NCI-H1048 (cell line): Measurements from ENCODE around the gene RUNX2.

Source experiments
- DNase-seq: peaks from one replicate; lab custom pipeline; 2025; lab: John Stamatoyannopoulos, UW

Gene RUNX2

GRCh38 chr6:45619211-45619760 is 291.2 kb downstream of the RUNX2 start:
- no peak for DNase-seq

- no peak for DNase-seq
Observed at GRCh38 chr6:45619994-45620471, 291.9 kb downstream of the RUNX2 start.

GRCh38 chr6:45624228-45624627 is 296.1 kb downstream of the RUNX2 start:
- no peak for DNase-seq

- no peak for DNase-seq
Observed at GRCh38 chr6:45625191-45625664, 297.1 kb downstream of the RUNX2 start.

- no peak for DNase-seq
Observed at GRCh38 chr6:45626087-45626891, 298.2 kb downstream of the RUNX2 start.

- no peak for DNase-seq
Observed at GRCh38 chr6:45630314-45630713, 302.2 kb downstream of the RUNX2 start.

GRCh38 chr6:45630801-45631200 is 302.7 kb downstream of the RUNX2 start:
- no peak for DNase-seq

GRCh38 chr6:45631396-45631795 is 303.3 kb downstream of the RUNX2 start:
- no peak for DNase-seq

GRCh38 chr6:45633272-45633908 is 305.3 kb downstream of the RUNX2 start:
- DNase-seq: no peak

- no peak for DNase-seq
Observed at GRCh38 chr6:45634231-45634630, 306.1 kb downstream of the RUNX2 start.

- DNase-seq: no peak
Observed at GRCh38 chr6:45635284-45635867, 307.2 kb downstream of the RUNX2 start.

- no peak for DNase-seq
Observed at GRCh38 chr6:45637056-45637455, 308.9 kb downstream of the RUNX2 start.

- DNase-seq: no peak
Observed at GRCh38 chr6:45637611-45638257, 309.6 kb downstream of the RUNX2 start.

GRCh38 chr6:45640081-45640491 is 312.0 kb downstream of the RUNX2 start:
- no peak for DNase-seq

GRCh38 chr6:45640811-45641210 is 312.7 kb downstream of the RUNX2 start:
- DNase-seq: no peak

- no peak for DNase-seq
Observed at GRCh38 chr6:45642331-45643125, 314.4 kb downstream of the RUNX2 start.

GRCh38 chr6:45643126-45643525 is 315.0 kb downstream of the RUNX2 start:
- no peak for DNase-seq

GRCh38 chr6:45644720-45645119 is 316.6 kb downstream of the RUNX2 start:
- no peak for DNase-seq

- DNase-seq: no peak
Observed at GRCh38 chr6:45645302-45645701, 317.2 kb downstream of the RUNX2 start.

- no peak for DNase-seq
Observed at GRCh38 chr6:45647341-45648261, 319.5 kb downstream of the RUNX2 start.
